GM18907 (cell line): ENCODE data around the gene PIEZO2.

Source experiments
- ATAC-seq: cut with Tn5 transposase; IDR thresholded peaks from one replicate; pipeline ENCODE4 v1.9.1; 2021; ENCODE audit warnings: mild to moderate bottlenecking, moderate library complexity; ENCODE audit not compliant: unreplicated experiment

PIEZO2 gene

DNA sequence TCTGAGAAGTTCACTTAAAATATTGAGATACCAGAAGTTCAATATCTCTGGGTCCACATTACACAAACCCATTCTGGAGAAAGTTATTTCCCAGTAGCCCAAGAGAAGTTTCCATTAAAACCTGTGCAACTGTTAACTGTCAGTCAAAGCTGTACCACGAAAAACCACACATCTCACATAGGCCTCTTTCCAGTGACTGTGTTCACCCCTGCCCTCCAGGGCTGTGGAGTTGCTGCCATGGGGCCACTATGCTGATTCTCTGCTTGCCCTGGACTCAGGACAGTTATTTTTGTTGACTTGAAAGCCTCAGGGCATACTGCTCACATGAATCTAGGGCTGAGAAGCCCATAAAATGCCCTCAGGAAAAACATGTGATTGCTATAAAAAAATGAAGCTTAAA is 153.8 kb downstream of the PIEZO2 start:
- no peak for ATAC-seq

DNA sequence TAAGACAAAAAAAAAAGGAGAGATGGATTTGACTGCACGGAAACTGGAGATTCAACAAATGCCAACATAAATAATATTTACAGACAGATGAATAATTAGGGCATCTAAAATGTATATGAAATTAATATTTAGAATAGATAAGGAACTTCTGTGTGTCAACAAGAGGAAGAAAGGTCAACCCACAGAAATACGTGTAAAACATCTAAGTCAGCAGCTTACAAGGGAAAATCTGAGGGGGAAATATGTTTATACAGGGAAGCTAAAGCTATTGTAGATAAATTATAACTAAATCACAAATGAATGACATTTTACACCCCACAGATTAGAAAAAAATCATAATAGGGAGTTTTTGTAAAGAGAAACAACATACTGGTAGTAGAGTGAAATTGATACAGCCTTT is 159.9 kb downstream of the PIEZO2 start:
- no peak for ATAC-seq

DNA sequence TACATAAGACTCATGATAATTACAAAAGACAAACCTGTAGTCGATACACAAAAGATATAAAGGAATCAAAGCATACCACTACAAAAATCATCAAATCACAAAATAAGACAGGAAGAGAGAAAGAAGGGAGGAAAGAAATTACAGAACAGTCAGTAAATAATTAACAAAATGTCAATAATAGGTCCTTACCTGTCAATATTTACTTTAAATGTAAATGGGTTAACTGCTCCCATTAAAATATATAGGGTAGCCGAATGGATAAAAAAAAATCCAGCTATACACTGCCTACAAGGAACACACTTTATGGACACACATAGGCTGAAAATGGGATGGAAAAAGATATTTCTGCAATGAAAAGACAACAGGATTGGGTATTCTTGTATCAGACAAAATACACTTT is 163.7 kb downstream of the PIEZO2 start:
- no peak for ATAC-seq

DNA sequence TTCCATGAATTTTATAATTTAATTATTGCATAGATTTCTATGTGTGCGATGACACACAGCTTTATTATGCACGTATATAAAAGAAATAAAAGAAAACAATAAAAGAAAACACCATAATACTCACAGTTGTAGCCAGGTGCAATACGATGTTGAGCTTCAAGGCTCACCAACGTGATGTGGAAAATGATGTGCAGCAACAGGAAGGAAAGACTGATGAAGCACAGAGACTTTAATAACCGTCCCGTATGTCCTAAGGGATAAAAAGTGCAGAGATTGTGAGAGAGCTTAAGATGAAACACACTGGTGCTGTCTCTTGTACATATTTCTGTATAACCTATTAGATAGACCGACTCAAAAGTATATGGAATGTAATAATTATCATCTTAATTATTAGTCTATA is 170.0 kb downstream of the PIEZO2 start:
- no peak for ATAC-seq

DNA sequence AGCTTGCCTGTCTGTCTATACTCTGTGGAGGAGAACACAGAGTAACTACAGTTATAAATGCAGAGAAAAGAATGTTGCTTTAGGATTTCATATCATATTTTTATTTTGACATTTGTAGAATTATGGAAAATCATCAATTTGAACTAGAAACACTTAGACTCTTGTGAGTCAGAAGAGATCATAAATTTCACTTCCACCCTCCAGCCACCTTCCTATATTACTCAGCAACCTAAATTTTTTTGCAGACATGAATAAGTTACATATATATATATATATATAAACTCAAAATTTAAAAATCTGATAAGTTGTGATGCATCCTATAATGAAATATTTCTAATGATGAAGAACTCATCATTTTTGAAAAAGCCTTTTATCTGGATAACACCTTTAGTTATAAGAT is 172.3 kb downstream of the PIEZO2 start:
- ATAC-seq: no peak

DNA sequence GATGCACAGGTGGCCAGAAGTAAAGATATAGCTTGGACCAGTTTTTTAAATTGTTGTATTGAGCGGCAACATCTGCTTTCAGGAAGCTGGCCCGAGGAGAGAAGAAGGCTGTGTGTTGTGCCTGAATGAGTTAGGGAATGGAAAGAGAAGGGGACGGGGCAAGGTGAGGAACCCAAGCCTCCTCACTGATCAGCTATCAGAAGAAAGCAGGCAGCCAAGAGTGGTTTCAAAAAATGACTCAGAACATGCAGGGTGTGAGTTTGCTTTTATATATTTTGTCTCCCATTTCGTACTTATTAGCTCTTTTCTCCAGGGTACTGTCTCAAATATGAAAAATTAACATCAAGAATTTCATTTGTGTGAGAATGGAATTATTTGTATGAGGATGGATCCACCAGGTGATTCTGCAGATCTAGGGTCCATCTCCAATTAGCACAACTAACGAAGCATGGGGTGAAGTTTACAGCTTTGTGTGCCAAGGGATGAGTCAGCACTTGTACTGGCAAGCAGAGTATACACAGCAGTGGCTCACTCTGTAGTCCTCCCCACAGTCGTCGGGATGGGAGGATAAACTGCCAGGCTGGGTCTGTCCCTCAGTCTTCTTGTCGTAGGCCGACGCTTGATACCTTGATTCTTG is 175.7 kb downstream of the PIEZO2 start:
- ATAC-seq: no peak

DNA sequence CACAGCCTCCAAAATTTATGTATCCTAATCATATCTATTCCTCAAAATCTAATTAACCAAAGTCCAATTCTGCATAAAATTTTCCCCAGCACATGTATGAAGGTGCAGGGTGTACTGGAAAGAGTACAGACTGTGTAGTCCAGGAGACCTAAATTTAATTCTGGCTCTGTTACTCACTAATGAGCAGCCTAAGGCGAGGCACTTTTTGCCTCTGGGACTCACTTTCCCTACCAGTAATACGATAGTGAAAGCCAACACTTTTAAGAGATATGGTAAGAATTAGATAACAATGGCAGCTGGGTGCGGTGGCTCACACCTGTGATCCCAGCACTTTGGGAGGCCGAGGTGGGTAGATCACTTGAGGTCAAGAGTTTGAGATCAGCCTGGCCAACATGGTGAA is 177.7 kb downstream of the PIEZO2 start:
- no peak for ATAC-seq

DNA sequence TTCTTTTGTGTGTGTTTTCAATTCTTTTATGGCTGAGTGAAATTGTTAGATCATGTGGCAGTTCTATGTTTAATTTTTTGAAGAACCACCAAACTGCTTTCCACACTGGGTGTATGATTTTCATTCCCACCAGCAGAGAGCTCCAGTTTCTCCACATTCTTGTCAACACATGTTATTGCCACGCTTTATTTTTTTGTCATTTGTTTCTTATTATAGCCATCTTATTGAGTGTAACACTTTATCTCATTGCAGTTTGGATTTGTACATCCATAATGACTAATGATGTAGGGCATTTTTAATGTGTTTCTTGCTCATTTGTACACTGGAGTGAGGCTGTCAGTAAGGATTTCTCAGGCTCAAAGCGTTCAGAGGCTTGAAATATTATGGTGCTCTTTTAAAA is 184.2 kb downstream of the PIEZO2 start:
- ATAC-seq: no peak

DNA sequence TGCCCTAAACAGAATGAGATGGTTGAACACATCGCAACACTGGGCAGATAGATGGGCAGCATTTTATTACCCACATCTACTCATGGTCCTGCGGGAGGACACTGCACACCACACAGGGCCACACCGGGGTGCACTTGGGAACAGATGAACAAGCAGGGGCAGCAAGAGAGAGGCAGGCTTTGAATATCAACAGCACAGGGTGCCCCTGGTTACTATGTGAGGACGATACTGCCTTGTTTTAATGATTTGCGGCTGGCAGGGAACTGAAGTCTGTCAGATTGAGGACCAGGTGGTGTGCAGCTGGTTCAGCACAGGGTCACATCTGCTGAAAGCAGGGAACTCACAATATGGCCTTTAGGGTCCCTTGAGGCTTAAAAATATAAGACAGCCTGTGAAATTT is 195.7 kb downstream of the PIEZO2 start:
- ATAC-seq: peak; percentile 35

DNA sequence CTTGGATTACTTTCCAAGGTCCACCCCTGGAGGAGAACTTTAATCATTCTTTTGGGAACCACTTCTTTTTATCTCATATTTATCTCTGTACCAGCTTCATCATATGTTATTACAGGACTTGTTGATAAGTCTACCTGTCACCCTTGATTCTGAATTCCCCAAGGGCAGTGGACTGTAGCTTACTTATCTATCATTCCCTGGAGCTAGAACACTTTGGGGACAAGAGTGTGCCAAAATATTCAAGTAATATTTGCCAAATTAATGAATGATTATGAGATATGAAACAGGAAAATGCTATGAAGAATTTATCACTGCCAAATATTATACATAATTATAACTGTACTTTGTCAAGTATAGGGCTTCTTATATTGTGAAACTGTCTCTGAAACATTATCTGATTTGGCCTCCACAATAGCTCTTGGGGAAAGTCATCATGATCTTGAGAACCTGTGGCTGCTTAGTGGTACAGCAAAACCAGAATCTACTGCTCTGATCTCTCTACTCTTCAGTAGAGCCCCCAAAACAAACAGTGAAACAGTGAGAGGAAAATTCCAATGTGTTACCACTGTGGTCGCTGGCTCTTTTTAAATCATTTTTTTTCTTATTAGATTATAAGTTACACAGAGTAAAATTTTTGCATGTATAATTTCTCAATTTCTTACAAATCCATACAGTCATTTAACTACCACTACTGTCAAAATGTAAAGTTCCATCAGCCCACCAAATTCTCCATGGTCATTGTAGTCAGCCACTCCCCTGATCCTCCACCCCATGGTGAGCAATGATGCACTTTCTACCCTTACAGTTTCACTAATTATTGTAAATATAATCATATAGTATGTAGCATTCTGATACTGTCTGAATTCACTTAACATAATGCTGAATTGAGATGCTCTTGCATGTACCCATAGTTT is 197.5 kb downstream of the PIEZO2 start:
- no peak for ATAC-seq

DNA sequence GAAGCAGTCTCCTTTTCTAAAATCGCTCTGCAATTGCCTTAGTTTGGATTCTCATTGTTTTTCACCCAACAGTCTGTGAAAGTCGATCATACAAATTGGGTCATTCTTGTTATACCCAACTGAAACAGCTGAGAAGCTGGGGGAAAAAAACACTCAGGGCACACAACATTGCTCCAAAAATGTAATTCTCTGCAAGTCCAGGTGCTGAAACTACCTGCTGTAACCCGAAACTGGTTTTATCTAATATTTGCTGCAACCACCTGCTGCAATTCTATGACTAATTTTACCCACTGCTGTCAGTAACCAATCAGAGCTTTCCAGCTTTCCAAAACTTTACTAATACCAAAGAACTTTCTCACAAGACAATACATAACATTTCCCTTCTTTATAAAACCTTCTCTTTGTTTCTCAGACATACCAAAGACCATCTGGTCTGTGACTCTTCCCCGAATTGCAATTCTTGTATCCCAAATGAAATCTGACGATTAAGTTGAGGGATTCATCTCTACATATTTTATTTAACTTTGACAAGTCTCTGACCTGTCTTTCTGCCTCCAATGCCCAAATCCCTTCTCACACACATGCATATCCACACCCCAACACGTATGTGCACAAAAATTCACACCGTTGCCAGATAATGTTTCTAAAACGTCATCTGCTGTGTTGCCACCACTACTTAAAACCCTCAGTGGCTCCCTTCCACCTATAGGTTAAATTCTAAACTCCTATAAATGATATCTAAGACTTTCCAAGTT is 198.3 kb downstream of the PIEZO2 start:
- ATAC-seq: peak; percentile 48

DNA sequence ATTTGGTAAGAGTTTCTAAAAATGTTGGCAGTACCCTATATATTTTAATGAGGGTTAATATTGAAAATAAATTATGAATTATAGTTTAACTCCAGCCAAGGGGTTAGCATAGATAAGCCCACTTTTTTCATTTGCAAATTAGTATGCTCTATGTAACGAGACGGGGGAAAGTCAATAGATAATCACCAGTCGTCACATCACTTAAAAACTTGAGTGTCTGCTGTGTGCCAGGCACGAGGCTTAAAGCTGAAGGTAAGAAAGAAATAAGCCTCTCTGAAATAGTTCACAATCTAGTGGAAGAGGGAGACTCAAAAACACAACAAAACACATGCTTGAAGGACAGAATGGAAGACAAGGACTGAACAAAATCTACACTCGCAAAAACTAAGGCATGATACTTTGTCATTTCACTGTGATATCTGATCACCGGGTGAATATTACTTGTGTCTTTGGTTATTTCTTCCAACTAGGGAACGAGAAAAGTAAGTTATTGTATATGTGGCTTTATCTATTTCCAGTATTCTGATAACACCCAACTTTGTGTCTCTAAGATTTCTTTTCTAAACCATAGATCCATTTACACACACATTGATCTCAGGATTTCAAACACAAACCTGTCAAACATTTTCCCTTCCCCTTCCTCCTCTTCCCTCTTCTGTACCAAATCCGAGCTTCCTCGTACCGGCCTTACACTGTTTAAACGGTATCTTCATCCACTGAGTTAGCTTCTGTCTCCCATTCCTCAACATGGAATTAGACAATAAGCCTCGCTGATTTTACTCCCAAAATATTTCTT is 199.1 kb downstream of the PIEZO2 start:
- no peak for ATAC-seq

DNA sequence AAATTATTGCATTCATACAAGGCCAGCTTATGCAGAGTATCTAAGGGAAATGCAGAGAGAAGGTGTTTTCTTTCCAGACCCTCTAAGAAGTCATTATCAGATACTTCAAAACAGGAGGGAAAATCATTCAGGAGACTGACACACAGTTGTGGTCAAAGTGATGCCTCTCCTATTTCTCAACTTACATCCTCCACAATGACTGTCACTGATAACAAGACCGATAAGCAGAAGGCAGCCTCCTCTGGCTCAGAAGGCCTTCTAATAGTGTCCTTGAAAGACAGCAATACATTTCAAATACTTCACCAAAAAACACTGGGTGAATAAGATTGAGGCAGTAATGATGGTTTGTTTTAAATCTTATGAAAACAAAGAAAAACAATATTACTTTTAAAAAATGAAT is 199.7 kb downstream of the PIEZO2 start:
- no peak for ATAC-seq

DNA sequence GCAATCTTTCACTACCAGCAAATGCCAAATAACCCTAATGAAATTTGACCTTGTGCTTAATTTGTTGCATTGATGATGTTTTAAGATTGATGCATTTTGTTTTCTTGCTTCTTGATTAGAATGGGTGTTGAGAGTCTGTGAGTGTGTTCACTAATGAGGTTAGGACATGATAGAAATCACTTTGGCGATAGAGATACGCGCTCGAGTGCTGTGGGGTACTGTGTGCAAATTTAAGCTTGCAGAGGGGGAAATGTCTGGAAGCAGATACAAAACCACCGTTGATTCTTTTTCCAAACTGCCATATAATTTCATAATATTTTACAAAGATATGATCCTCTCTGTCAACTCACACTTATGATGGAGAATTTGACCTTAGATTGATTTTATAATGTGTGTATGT is 200.9 kb downstream of the PIEZO2 start:
- ATAC-seq: no peak

DNA sequence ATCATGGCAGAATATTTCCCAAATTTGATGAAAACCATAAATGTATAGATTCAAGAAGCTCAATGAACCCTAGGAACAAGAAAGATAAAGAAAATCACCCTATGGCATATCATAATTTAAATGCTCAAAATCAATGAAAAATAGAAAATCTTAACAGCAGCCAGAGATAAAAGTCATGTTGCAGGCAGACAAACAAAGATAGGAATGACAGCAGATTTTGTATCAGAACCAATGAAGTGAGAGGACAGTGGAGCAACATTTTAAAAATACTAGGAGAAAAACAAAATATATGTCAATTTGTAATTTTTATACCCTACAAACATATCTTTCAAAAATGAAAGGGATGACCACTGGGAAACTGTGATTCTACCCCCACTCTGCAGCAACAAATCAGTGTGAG is 203.3 kb downstream of the PIEZO2 start:
- ATAC-seq: no peak

DNA sequence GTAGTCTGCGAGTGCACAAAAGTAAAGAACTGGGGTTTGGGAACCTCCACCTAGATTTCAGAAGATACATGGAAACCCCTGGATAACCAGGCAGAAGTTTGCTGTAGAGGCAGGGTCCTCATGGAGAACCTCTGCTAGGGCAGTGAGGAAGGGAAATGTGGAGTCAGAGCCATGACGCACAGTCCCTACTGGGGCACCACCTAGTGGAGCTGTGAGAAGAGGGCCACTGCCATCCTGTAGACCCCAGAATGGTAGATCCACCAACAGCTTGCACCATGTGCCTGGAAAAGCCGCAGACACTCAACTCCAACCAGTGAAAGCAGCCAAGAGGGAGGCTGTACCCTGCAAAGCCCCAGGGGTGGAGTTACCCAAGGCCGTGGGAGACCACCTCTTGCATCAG is 206.4 kb downstream of the PIEZO2 start:
- ATAC-seq: no peak

DNA sequence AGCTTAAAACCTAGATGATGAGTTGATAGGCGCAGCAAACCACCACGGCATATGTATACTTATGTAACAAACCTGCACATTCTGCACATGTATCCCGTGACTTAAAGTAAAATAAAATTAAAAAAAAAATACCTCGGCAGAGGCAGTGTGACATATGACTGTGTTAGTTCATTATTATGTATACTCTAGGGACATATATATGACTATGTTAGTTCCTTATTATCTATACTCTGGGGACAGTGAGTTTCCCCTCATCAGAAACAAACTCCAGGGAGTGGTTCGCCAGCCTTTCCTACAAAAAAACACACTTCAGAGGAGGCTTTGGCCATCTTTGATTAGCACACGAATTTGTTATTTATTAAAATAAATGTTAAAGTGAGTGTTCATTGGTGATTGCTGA is 209.5 kb downstream of the PIEZO2 start:
- no peak for ATAC-seq

DNA sequence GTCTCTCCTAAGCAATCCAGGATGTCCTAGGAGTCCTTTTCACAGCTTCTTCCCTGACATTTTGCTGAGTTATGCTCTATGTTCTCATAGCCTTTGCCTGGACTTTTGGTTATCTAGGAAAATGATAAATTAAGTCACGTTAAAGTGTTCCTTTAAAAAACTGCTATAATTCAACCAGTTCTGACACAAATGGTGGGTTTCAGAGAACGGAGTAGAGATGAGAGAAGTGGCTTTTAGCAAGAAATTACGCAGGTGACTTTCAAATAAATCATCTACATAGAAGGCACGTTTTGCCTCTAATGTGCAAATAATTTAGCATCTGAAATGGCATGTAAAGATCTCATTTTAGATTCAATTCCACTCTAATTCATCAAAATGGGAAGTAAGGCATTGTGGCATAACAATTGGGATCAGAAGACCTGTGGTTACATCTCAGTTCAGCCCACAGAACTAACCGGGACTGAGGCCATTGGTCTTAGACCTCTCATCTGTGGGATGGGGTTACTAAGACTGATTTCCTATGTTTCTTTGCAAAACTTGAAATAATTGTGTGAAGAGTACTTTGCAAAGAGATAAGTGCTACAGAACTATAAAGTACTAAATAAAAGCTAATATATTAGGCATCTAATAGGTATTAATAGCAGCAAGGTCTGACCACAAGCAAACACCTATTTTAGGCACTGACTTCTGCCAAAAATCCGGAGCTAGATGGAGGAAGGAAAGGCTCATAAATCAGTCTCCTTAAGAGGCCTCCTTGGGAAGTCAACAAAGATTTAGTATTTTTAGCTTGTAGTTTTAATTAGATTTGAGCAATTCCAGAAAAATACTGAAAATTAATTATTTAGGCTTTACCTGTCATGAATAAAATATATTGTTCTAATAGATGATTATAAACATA is 211.4 kb downstream of the PIEZO2 start:
- no peak for ATAC-seq

DNA sequence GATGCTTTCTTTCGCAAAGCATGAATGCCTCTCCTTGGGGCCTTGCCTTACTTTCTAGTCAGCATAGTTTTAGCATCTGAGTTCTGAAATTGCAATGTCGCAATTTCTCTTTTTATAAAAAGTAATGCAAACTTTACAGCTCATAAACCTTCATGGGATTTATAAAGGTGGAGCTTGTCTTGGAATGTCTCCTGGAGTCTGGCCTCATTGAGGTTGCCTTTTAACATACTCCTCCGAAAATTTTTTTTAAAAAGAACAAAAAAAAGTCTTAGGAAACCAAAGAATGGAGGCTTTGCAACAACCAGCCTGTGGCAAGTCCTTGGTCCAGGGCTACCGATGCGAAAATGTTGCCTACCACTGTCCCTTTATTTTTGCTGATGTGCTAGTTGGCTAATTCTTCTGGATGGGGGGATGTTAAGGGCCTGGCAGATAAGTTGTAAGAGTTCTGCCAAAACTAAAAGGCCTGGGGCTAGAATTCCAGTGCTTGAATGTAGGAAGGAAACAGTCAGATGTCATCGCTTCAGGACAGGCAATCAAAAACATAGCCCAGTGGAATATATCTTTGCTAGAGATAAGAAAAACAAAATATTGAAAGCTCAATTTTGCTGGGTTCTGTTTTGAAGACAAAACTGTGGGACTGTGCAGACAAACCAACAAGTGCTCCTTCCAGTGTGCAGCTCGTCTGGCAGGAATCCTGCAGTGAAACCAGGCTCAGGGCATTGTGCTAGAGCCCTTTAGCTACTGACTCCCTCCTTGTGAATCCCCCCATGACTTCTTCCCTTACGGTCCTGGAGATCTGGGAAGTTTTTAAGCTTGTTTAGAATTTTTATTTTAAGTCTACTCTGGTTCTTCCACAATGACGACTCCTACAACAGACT is 213.0 kb downstream of the PIEZO2 start:
- no peak for ATAC-seq
